Stimulated activated naive CD8-positive, alpha-beta T cell treated with anti-CD3 and anti-CD28 coated beads, Interleukin-15, amount 100 ng/mL, for 72 hours (primary cell): ENCODE measurements around the gene TBC1D22A.
"Not testable (repeated sequence)": the region's sequence is repeated elsewhere in the genome, so short reads cannot be mapped to it uniquely, and the experiment has no call there.

Experiments
- ATAC-seq: fragments of 150-1000 bp; cut with Tn5 transposase; 2 replicates; pipeline ENCODE4 v1.10.0; 2021; ENCODE audit warnings: mild to moderate bottlenecking, moderate library complexity
- DNase-seq, 2 donors: peaks; one replicate each; pipeline ENCODE4 v3.0.0; 2021 to 2022
- H3K27ac Mint-ChIP-seq, 2 donors: one replicate each; pipeline ENCODE4 v1.8.0; 2022; ENCODE audit warnings: mild to moderate bottlenecking in 2 of 2, mixed read lengths in 2 of 2, moderate library complexity in 2 of 2
- H3K27me3 Mint-ChIP-seq: one replicate; pipeline ENCODE4 v1.8.0; 2022; ENCODE audit warnings: mixed read lengths
- H3K4me1 Mint-ChIP-seq: one replicate; pipeline ENCODE4 v1.8.0; 2022; ENCODE audit warnings: mild to moderate bottlenecking, mixed read lengths
- H3K4me3 Mint-ChIP-seq, 2 donors: one replicate each; pipeline ENCODE4 v1.8.0; 2022; ENCODE audit warnings: mild to moderate bottlenecking in 2 of 2, mixed read lengths in 2 of 2, moderate library complexity in 1 of 2
- H3K9me3 Mint-ChIP-seq, 2 donors: one replicate each; pipeline ENCODE4 v1.8.0; 2022; ENCODE audit warnings: mixed read lengths in 2 of 2

TBC1D22A gene

DNA sequence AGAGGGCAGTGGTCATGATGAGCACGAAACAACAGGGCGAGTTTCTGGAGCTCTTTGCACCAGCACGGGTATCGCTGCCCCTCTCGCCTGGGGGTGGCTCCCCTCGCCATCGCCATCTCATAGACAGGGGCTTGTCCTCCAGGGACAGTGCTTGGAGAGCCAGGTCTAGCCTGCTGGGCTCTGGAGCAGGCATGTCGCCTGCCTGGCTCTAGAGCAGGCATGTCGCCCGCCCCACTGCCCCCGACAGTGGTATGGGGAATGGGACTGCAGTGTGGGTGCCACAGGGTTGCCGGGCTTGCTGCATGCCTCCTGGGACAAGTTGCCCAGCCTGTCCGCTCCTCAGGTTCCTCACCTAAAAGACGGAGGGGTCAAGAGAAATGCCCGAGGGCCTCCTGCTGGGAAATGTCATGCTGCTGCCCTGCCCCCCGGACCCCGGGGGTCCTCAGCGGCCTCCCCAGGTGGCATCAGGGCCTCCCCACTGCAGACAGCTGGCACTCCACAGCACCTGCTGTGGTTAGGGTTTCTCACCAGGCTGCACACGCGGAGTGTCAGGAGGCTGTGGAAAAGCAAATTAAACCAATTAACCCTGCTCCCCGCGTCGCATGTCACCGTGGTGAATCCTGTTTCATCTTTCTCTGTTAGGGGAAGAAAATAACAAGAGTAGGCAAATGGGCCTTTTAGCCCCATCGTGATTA is 403.0 kb downstream of the TBC1D22A start:
- Mint-ChIP-seq H3K4me3 (no peak overlapping the region), H3K27me3 (no peaks in the 10 kb centered on the region), H3K9me3 (no peaks in the 10 kb centered on the region), H3K4me1 (no peaks in the 10 kb centered on the region), H3K27ac (no peak overlapping the region)
- DNase-seq (no peak), ATAC-seq (no peak)

DNA sequence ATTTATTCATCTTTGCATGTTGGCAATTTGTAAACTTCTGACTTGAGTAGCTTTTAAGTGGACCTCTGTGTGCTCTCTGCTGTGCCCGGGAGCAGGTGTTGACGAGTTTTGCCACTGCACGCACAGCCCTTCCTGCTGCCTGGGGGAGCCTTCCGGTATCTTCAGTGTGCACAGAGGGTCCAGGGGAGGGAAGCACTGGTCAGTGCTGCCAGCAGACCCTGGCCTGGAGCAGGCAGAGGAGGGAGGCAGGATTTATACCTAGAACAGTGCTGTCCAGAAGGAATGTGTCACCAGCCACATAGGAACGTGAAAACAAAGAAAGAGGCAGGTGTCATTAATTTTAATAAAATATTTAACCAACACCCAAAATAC is 403.6 kb downstream of the TBC1D22A start:
- H3K4me3 Mint-ChIP-seq = no peak overlapping the region
- H3K27me3 Mint-ChIP-seq = no peaks in the 10 kb centered on the region
- H3K27ac Mint-ChIP-seq = no peak overlapping the region
- no peaks in the 10 kb centered on the region for H3K9me3 Mint-ChIP-seq
- DNase-seq (no peak), ATAC-seq (no peak)
- H3K4me1 Mint-ChIP-seq = no peaks in the 10 kb centered on the region

DNA sequence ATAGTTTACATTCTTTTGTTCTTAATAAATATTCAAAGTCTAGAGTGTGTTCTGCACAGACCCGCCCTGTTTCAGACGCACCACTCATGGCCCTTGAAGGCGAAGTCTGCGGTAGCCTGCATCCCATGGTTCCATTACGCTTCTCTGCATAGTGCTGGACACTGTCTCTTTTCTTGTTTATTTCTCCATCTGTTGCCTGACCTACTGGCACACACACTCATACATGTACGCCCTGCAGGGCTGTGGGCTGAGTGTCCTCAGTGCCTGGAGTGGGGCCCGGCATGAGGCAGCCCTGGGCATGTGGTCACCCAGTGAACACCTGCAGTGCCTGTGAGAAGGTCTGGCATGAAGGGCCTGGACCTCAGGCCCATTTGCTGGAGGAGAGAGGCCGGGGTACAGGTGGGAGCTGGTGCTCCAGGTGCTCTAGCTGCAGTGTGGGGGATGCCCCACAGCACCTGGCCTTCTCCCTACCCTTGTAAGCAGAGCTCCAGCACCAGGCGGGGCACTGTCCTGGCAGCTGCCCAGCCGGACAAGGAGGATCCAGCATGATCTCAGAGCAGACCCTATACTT is 404.1 kb downstream of the TBC1D22A start:
- Mint-ChIP-seq H3K27ac (no peak overlapping the region), H3K4me1 (no peaks in the 10 kb centered on the region), H3K4me3 (no peak overlapping the region), H3K27me3 (no peaks in the 10 kb centered on the region), H3K9me3 (no peaks in the 10 kb centered on the region)
- DNase-seq (no peak), ATAC-seq (no peak)

DNA sequence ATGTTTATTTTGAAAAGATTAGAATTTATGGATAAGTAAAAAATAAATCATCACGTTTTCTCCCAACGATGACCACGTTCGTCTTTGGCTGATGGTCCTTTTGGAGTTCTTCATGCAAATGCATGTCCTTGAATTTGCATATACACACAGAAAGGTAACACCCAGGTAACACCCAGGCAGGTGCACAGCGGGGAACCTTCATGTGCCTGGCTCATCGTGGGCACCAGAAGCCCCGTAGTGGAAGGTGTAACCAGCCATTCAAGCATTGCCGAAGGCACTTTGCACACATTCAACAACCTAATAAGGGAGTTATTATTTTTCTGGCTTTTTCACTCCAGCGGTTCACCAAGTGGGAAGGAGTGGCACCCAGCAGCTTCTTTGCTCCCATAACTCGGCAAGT is 404.6 kb downstream of the TBC1D22A start:
- no peaks in the 10 kb centered on the region for H3K27me3 Mint-ChIP-seq
- no peaks in the 10 kb centered on the region for H3K4me1 Mint-ChIP-seq
- ATAC-seq (no peak), DNase-seq (no peak)
- H3K27ac Mint-ChIP-seq = no peak overlapping the region
- H3K4me3 Mint-ChIP-seq = no peak overlapping the region
- H3K9me3 Mint-ChIP-seq = no peaks in the 10 kb centered on the region

DNA sequence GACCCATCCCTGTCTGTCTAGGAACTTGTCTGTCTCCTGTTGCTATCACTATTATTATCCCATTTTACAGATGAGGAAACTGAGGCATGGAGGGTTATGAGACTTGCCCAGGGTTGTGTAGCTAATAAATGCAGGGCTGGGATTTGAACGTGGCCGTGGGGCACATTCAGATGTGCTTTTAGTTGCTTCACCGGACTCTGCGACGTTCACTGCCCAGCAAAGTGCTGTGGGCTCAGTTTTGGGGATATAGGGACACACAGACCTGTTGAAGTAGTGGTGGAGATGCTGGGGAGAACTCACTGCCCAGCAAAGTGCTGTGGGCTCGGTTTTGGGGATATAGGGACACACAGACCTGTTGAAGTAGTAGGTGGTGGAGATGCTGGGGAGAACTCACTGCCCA is 405.5 kb downstream of the TBC1D22A start:
- not testable (repeated sequence) for H3K4me1 Mint-ChIP-seq, DNase-seq, H3K27ac Mint-ChIP-seq, H3K9me3 Mint-ChIP-seq, H3K27me3 Mint-ChIP-seq, H3K4me3 Mint-ChIP-seq, ATAC-seq

DNA sequence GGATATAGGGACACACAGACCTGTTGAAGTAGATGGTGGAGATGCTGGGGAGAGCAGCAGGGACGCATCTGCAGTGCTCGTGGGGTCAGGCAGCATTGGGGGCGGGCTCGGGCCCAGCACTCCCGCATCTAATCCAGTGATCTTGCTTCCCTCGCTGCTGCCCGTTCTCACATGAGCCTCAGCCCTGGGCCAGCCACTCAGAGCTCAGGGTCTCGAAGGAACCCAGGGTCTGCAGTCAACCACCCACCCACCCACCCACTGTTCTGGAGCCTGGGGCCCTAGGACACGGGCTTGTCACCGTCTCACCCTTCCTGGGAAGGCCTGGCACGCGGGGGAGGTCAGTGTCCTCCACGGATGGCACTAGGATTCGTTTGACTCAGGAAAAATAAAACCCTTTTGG is 406.0 kb downstream of the TBC1D22A start:
- no peak overlapping the region for H3K27ac Mint-ChIP-seq
- no peaks in the 10 kb centered on the region for H3K4me1 Mint-ChIP-seq
- no peak overlapping the region for H3K4me3 Mint-ChIP-seq
- no peak for DNase-seq
- ATAC-seq = no peak
- H3K9me3 Mint-ChIP-seq = no peaks in the 10 kb centered on the region
- H3K27me3 Mint-ChIP-seq = no peaks in the 10 kb centered on the region

DNA sequence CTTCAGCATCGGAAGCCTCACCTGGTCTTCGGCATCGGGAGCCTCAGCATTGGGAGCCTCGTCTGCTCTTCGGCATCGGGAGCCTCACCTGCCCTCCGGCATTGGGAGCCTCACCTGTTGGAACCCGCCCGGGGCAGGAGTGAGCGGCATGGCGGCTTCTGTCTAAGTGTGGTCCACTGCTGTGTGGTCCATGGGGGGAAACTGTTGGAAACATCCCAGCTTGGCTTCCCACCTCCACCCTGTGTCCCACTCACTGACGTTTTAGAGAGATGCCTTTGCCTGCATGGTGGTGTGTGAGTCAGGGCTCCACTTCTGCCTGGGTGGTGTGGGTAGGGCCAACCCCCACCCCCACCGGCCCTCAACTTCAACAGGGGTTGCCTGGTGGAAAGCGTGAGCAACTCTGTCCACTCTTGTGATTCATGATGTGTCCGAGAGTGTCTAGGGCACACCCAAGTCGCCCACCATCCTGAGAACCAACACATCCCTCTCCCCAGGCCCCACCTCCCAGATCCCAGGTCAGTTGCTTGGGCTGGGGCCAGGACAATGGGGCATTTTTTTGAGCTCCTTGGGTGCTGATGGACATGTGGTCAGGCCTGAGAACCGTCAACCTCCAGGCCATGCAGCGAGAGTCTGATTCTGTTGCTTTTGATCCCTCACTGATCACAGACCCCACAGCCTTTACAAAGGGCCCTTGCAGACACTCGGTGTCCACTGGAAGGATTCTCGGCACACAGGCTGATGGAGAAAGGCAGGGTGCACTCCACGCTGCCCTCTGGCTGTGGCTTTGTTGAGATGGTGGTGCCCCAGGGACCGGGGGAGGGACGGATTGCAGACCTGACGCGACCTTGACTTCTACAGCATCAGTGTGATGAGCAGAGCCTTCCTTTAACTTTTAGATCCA is 406.7 kb downstream of the TBC1D22A start:
- DNase-seq = no peak
- H3K4me3 Mint-ChIP-seq = no peak overlapping the region

DNA sequence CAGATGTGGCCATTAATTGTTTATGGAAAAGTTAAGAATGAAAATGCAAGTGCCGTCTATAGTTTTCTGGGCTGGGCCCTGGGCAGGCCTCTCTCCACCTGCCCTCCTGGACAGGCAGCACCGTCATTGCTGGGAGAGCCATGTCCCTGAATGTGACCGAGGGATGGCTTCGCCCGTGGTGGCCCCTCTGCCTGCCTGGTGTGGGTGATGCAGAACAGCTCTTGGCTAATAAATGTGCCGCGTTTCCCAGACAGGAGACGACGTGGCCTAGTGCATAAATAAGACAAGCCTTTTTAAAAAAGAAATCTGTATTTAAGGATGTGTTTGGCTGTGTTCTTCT is 407.3 kb downstream of the TBC1D22A start:
- no peak for ATAC-seq
- no peaks in the 10 kb centered on the region for H3K4me1 Mint-ChIP-seq
- H3K4me3 Mint-ChIP-seq = no peak overlapping the region
- H3K27ac Mint-ChIP-seq = no peak overlapping the region
- H3K9me3 Mint-ChIP-seq = no peaks in the 10 kb centered on the region
- DNase-seq = no peak
- no peaks in the 10 kb centered on the region for H3K27me3 Mint-ChIP-seq

More for the DNA sequence above, 406.7 kb downstream of the TBC1D22A start:
- no peaks in the 10 kb centered on the region for H3K9me3 Mint-ChIP-seq
- no peak for ATAC-seq
- H3K4me1 Mint-ChIP-seq = no peaks in the 10 kb centered on the region
- peak overlapping the region in 1 of 2 donors; percentile 13 for H3K27ac Mint-ChIP-seq
- H3K27me3 Mint-ChIP-seq = no peaks in the 10 kb centered on the region

DNA sequence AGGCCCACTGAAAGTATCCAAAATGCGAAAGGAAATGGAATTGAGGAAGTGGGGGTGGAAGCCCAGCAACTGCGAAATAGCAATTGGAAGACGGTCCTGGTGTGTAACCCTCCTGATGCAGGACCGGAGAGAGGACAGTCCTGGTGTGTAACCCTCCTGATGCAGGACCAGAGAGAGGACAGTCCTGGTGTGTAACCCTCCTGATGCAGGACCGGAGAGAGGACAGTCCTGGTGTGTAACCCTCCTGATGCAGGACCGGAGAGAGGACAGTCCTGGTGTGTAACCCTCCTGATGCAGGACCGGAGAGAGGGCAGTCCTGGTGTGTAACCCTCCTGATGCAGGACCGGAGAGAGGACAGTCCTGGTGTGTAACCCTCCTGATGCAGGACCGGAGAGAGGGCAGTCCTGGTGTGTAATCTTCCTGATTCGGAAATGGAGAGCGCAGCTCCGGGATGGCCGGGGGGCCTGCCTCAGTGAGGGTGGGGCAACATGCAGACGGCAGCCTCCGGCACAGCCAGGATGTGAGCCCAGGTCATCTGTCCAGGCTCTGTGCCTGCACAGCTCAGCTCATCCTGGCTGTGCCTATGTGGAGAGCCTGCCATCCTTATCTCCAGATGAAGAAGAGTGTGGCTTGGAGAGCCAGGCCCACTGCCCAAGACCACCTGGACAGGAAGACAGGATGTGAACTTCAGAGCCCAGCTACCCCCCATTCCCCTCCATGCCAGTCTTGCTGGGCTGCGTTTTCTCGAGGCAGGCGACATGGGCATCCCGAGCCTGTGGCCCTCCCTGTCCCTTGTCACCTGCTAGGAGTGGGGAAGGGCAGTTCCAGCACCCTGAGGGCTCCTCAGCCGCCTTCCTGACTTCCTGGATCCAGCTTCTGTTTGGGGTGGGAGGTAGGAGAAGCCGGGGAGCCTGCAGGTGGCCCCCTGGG is 408.3 kb downstream of the TBC1D22A start:
- not testable (repeated sequence) for DNase-seq, H3K27me3 Mint-ChIP-seq, H3K4me3 Mint-ChIP-seq, ATAC-seq, H3K9me3 Mint-ChIP-seq, H3K4me1 Mint-ChIP-seq
- peak overlapping the region in 1 of 2 donors; percentile 7 for H3K27ac Mint-ChIP-seq

DNA sequence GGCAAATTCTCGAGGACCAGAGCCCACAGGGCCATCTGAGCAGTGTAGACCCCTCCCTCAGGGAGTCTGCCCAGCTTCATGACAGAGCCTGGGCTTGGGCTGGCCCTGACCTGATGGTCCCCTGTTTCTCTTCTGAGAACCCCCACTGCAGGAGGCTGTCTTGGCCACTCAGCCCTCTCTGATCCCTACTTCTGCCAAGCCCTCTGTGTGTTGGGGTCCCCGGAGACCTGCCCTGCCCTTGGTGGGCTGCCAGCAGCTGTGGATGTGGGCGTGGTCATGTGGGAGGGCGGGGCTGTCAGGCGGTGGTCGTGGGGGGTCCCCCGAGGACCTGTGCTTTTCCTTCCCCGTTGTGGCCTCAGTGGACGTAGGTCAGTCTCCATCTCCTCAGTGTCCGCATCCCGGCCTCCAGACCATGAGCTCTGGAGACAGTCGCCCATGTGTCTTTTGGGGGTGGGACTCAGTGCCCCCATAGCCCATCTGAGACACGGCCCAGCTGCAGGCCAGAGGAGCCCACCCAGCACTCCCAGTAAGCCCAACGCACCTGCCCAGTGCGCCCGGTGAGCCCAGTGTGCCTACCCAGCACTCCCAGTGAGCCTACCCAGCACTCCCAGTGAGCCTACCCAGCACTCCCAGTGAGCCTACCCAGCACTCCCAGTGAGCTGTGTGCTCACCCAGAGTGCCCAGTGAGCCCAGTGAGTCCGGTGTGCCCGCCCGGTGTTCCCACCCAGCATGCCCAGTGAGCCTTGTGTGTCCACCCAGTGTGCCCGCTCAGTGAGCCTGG is 409.2 kb downstream of the TBC1D22A start:
- no peaks in the 10 kb centered on the region for H3K4me1 Mint-ChIP-seq
- DNase-seq = no peak
- H3K4me3 Mint-ChIP-seq = no peak overlapping the region
- no peak for ATAC-seq
- H3K9me3 Mint-ChIP-seq = peaks cover 0 to under 1% of the 10 kb centered on the region in 2 donors
- H3K27ac Mint-ChIP-seq = no peak overlapping the region
- H3K27me3 Mint-ChIP-seq = no peaks in the 10 kb centered on the region

DNA sequence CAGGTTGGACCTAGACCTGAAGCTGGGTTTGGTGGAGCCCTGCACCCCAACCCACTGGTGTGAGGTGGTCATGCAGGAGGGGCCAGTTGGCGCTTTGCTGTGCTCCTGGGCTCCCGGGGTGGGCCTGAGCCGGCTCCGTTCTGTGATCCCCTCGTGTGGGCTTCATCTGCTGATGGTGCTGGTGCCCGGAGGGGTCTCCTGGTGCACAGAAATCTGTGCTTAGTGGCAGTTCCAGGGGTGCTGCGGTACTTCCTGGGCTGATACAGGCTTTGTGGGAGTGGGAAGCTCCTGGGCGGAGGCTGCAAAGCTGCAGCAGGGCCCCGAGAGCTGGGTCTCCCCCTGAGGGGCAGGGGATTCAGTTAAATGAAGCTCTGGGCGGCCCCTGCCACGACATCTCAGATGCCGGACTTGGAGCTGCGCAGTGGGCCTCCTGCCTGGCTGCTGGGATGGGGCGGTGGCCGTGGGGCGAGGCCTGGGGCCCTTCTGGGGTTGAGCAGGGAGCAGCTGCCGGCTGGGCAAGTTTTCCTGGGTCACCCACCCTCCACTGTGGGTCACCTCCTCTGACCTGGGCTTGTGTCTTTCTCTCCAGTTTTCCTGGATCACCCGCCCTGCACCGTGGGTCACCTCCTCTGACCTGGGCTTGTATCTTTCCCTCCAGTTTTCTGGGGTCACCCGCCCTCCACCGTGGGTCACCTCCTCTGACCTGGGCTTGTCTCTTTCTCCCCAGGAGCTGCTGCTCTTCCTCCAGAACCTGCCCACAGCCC is 410.5 kb downstream of the TBC1D22A start:
- H3K9me3 Mint-ChIP-seq = peaks cover 0 to 10% of the 10 kb centered on the region in 2 donors
- no peak overlapping the region for H3K4me3 Mint-ChIP-seq
- no peak overlapping the region for H3K27ac Mint-ChIP-seq
- H3K27me3 Mint-ChIP-seq = no peaks in the 10 kb centered on the region
- no peak for DNase-seq
- ATAC-seq = no peak
- no peaks in the 10 kb centered on the region for H3K4me1 Mint-ChIP-seq

DNA sequence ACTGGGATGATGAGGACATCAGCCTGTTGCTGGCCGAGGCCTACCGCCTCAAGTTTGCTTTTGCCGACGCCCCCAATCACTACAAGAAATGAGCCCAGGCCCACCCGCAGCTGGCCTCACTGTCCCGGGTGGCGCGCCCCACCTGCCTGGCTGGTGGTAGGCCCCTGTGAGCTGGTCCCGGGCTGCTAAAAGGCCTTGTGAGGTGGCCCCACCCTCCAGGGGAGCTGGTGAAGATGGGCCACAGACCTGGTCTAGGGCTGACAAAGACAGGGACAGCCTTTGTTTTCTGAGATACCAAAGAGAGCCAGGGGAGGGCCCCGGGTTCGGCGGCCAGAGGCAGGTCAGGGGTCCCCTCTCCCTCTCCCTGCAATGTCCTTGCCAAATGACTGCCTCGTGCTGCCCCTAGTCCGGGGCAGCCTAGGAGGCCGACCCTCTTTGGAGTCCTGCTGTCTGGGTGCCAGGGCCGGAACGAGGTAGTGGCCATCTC is 411.1 kb downstream of the TBC1D22A start:
- Mint-ChIP-seq H3K4me1 (no peaks in the 10 kb centered on the region), H3K9me3 (peaks cover 0 to 10% of the 10 kb centered on the region in 2 donors), H3K27me3 (no peaks in the 10 kb centered on the region), H3K27ac (no peak overlapping the region), H3K4me3 (no peak overlapping the region)
- DNase-seq (no peak), ATAC-seq (no peak)

DNA sequence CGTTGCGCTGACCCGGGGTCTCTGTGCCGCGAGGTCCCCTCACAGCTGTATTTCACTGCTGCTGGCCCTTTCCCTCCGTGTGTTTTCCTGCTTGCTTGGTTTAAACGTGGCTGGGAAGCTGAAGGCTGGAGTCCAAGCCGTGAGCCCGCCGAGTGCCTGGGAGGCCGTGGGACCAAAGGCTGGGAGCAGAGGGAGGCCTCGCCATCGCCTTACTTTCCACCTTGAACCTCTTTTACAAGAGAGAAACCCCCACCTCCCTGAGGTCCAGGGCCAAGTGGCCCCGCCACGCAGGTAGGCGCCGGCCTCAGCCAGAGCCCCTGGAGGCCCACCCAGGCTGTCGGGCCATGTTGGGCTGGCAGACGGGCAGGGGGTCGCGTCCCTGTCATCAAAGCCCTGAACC is 411.6 kb downstream of the TBC1D22A start:
- Mint-ChIP-seq H3K4me1 (no peaks in the 10 kb centered on the region), H3K27ac (no peak overlapping the region), H3K4me3 (no peak overlapping the region), H3K27me3 (no peaks in the 10 kb centered on the region), H3K9me3 (peaks cover 0 to 10% of the 10 kb centered on the region in 2 donors)
- DNase-seq = no peak
- no peak for ATAC-seq

DNA sequence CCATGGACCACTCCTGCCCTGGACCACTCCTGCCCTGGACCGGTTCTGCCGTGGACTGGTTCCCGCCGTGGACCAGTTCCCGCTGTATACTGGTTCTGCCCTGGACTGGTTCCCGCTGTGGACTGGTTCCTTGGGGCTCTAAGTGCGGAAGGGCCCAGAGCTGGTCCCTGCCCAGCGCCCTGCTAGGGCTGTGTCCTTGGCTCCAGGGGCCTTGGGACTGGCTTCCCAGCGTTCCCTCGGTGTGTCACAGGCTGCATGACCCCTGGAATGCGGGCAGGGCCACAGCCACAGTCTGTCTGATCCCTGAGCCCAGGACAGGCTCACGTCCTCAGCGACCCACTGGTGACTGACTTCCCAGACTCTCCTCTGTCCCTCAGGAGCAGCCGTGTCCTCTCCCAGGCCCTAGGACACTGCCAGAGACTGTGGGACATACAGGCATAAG is 412.2 kb downstream of the TBC1D22A start:
- Mint-ChIP-seq H3K4me1 (no peaks in the 10 kb centered on the region), H3K9me3 (peaks cover 0 to 10% of the 10 kb centered on the region in 2 donors), H3K27me3 (no peaks in the 10 kb centered on the region), H3K4me3 (no peak overlapping the region), H3K27ac (no peak overlapping the region)
- no peak for DNase-seq
- no peak for ATAC-seq
